ENCODE results near the gene PLEKHN1.

PLEKHN1 gene

DNA sequence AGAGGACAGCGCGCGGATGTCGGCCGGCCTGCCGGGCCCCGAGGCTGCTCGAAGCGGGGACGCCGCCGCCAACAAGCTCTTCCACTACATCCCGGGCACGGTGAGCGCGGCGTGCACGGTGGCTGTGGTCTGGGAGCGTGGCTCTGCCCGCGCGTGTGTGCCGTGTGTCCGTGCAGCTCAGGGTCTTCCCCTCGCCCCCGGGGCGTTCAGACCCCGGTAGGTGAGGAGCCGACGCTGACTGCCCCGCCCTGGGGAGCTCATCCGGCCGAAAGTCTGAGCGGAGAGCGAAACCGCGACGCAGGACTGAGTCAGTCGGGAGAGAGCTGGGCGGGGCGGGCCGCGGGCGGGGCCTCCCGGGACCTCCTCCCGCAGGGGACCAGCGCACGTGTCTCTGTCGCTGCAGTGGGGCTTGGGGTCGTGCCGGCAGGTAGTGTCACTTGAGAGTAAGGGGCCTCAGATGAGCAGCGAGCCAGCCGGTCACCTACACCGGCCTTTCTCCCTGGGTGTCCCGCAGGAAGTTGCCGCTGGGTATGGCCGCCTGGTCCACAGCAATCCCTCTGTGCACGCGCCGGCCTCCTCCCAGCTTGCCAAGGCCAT, 520 bp downstream of the PLEKHN1 start:
- TF ChIP-seq HDGF (IDR thresholded peaks at IDR 0.05; ENCODE audit: borderline replicate concordance) (no peak), BHLHE40 (IDR thresholded peaks at IDR 0.05; ENCODE audit: borderline replicate concordance) (no peak), LEF1 (IDR thresholded peaks at IDR 0.05; ENCODE audit: borderline replicate concordance) (no peak), TARDBP (IDR thresholded peaks at IDR 0.05) (no peak), SUZ12 (IDR thresholded peaks at IDR 0.05) (no peak)
- ChIA-PET CTCF (interaction anchor here (0.5 to 1.5 kb wide), 3 partner anchors 9 to 28 kb away, joined by 3 to 6 read pairs (median 3); no protein-coding TSS in a partner anchor), POLR2A (interaction anchor here (0.6 to 2.0 kb wide), 9 partner anchors 13 to 92 kb away, joined by 3 to 7 read pairs (median 3); no protein-coding TSS in a partner anchor)
- DNase-seq (ENCODE audit: extremely low spot score), result peak; percentile 61

DNA sequence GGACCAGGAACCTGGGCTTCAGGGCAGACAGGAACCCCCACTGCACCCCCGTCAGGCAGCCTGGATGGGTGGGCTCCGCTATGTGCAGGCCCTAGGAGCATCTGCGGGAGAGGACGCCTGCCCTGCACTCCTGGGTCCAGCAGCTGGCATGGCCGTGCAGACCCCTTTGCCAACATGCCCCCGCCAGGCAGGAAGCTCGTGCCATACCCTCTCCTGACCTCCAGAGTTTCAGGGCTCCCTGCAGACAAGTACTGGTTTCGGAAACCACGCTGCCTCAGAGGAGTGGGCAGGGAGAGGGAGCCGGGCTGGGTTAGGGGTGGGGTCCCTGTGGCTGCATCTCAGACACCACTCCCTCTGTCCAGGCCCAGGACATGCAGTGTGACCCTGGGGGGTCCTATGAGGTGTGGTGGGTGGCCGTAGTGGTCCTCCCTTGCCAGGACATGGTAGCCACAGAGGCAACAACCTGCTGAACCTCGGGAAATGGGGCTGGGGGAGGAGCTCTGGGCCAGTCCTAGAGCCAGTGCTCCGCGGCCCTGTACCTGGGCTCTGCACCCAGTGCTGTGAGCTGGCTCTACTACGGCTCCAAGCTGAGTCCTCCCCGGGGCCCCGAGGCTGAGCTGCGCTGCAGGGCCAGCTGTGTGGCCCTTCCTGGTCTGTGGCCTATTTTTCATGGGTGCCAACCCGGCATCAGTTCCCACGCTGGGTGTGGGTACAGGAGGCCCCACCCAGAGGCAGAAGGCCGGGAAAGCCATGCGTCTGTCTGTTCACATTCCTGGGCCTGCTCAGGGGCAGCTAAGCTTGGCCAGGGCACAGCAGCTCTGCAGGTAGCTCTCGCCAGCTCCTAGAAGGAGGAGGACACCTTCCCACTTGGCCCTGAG, 1.4 kb downstream of the PLEKHN1 start:
- TF ChIP-seq FOXM1 (IDR thresholded peaks at IDR 0.05; ENCODE audit: borderline replicate concordance) (no peak), CTBP1 (IDR thresholded peaks at IDR 0.05; ENCODE audit: borderline replicate concordance) (no peak), SP1 (IDR thresholded peaks at IDR 0.05) (no peak), TARDBP (IDR thresholded peaks at IDR 0.05) (no peak), LEF1 (IDR thresholded peaks at IDR 0.05; ENCODE audit: borderline replicate concordance) (no peak), HDGF (IDR thresholded peaks at IDR 0.05; ENCODE audit: borderline replicate concordance) (no peak), NFRKB (IDR thresholded peaks at IDR 0.05) (no peak), ZNF384 (IDR thresholded peaks at IDR 0.05) (no peak), BHLHE40 (IDR thresholded peaks at IDR 0.05; ENCODE audit: borderline replicate concordance) (no peak), ELF4 (IDR thresholded peaks at IDR 0.05) (no peak), L3MBTL2 (conservative IDR thresholded peaks at IDR 0.05) (no peak), FOXK2 (IDR thresholded peaks at IDR 0.05) (no peak), FOXA1 (IDR thresholded peaks at IDR 0.05) (no peak)
- TF ChIP-seq, protein P1, sequence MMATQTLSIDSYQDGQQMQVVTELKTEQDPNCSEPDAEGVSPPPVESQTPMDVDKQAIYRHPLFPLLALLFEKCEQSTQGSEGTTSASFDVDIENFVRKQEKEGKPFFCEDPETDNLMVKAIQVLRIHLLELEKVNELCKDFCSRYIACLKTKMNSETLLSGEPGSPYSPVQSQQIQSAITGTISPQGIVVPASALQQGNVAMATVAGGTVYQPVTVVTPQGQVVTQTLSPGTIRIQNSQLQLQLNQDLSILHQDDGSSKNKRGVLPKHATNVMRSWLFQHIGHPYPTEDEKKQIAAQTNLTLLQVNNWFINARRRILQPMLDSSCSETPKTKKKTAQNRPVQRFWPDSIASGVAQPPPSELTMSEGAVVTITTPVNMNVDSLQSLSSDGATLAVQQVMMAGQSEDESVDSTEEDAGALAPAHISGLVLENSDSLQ (IDR thresholded peaks at IDR 0.05), result no peak
- POLR2A ChIA-PET, result interaction anchor here (0.8 to 2.0 kb wide), 7 partner anchors 11 to 91 kb away, joined by 3 to 7 read pairs (median 3); no protein-coding TSS in a partner anchor
- DNase-seq (ENCODE audit: extremely low spot score), result no peak
- CTCF ChIA-PET, result interaction anchor here (0.9 to 1.5 kb wide), 3 partner anchors 9 to 29 kb away, joined by 3 to 6 read pairs (median 3); no protein-coding TSS in a partner anchor

DNA sequence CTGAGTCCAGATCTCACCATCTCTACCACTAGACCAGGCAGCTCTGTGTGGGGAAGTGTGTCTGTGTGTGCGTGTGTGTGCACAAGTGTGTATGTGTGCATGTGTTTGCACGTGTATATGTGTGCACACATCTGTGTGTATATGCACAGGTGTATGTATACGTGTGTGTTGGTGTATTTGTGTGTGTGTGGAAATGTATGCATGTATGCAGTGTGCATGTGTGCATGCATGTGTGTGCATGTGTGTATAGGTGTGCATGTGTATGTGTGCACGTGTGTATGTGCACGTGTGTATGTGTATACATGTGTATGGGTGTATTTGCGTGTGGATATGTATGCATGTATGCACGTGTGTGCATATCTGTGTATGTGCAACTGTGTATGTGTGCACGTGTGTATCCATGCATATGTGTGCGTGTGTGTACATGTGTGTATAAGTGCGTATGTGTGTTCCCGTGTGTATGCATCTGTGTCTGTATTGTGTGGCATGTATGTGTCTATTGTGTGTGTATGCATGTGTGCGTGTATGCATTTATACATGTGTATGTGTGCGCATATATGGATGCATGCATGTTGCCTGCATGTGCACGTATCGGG, 3.1 kb downstream of the PLEKHN1 start:
- no peak for DNase-seq (ENCODE audit: extremely low spot score)
- CTCF ChIA-PET, result no interaction called here
- POLR2A ChIA-PET, result no interaction called here
- TF ChIP-seq ARNT (IDR thresholded peaks at IDR 0.05), result no peak
- TF ChIP-seq, protein P1 (IDR thresholded peaks at IDR 0.05), result no peak
- TF ChIP-seq ZNF384 (IDR thresholded peaks at IDR 0.05), result no peak
- no peak for TF ChIP-seq ELF4 (IDR thresholded peaks at IDR 0.05)
- TF ChIP-seq SUZ12 (IDR thresholded peaks at IDR 0.05), result no peak
- TF ChIP-seq NFRKB (IDR thresholded peaks at IDR 0.05), result no peak
- no peak for TF ChIP-seq SP1 (IDR thresholded peaks at IDR 0.05)
- TF ChIP-seq LEF1 (IDR thresholded peaks at IDR 0.05; ENCODE audit: borderline replicate concordance), result no peak
- TF ChIP-seq TARDBP (IDR thresholded peaks at IDR 0.05), result no peak
- TF ChIP-seq CTBP1 (IDR thresholded peaks at IDR 0.05; ENCODE audit: borderline replicate concordance), result no peak
- no peak for TF ChIP-seq BHLHE40 (IDR thresholded peaks at IDR 0.05; ENCODE audit: borderline replicate concordance)
- no peak for TF ChIP-seq HDGF (IDR thresholded peaks at IDR 0.05; ENCODE audit: borderline replicate concordance)
- TF ChIP-seq FOXK2 (IDR thresholded peaks at IDR 0.05), result no peak
- no peak for TF ChIP-seq FOXA1 (IDR thresholded peaks at IDR 0.05)
- no peak for TF ChIP-seq FOXM1 (IDR thresholded peaks at IDR 0.05; ENCODE audit: borderline replicate concordance)
- TF ChIP-seq L3MBTL2 (conservative IDR thresholded peaks at IDR 0.05), result no peak

DNA sequence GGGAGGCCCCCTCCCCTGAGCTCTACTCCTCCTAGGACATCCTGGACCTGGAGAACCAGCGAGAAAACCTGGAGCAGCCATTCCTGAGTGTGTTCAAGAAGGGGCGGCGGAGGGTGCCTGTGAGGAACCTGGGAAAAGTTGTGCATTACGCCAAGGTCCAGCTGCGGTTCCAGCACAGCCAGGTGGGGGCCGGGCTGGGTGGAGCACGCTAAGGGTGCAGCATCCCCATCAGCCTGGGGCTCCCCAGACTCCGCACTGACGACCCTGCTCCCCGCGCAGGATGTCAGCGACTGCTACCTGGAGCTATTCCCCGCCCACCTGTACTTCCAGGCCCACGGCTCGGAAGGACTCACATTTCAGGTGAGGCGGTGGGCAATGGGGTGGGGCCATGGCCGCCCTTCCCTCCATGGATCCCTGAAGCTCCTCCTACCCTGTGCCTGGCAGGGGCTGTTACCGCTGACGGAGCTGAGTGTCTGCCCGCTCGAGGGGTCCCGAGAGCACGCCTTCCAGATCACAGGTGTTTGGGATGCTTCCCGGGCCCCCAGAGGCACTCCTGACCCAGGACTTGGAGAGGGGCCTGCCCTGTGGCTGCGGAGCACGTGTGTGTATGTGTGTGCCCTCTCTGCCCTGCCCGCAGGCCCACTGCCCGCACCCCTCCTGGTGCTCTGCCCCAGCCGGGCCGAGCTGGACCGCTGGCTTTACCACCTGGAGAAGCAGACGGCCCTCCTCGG, 4.1 kb downstream of the PLEKHN1 start:
- TF ChIP-seq FOXA1 (IDR thresholded peaks at IDR 0.05), result no peak
- no peak for TF ChIP-seq SUZ12 (IDR thresholded peaks at IDR 0.05)
- TF ChIP-seq FOXK2 (IDR thresholded peaks at IDR 0.05), result no peak
- TF ChIP-seq BHLHE40 (IDR thresholded peaks at IDR 0.05; ENCODE audit: borderline replicate concordance), result no peak
- TF ChIP-seq L3MBTL2 (conservative IDR thresholded peaks at IDR 0.05), result no peak
- no peak for TF ChIP-seq ZNF384 (IDR thresholded peaks at IDR 0.05)
- no peak for TF ChIP-seq ARNT (IDR thresholded peaks at IDR 0.05)
- no peak for TF ChIP-seq CTBP1 (IDR thresholded peaks at IDR 0.05; ENCODE audit: borderline replicate concordance)
- TF ChIP-seq ELF4 (IDR thresholded peaks at IDR 0.05), result no peak
- TF ChIP-seq NFRKB (IDR thresholded peaks at IDR 0.05), result no peak
- TF ChIP-seq LEF1 (IDR thresholded peaks at IDR 0.05; ENCODE audit: borderline replicate concordance), result no peak
- CTCF ChIA-PET, result no interaction called here
- POLR2A ChIA-PET, result no interaction called here
- no peak for DNase-seq (ENCODE audit: extremely low spot score)

DNA sequence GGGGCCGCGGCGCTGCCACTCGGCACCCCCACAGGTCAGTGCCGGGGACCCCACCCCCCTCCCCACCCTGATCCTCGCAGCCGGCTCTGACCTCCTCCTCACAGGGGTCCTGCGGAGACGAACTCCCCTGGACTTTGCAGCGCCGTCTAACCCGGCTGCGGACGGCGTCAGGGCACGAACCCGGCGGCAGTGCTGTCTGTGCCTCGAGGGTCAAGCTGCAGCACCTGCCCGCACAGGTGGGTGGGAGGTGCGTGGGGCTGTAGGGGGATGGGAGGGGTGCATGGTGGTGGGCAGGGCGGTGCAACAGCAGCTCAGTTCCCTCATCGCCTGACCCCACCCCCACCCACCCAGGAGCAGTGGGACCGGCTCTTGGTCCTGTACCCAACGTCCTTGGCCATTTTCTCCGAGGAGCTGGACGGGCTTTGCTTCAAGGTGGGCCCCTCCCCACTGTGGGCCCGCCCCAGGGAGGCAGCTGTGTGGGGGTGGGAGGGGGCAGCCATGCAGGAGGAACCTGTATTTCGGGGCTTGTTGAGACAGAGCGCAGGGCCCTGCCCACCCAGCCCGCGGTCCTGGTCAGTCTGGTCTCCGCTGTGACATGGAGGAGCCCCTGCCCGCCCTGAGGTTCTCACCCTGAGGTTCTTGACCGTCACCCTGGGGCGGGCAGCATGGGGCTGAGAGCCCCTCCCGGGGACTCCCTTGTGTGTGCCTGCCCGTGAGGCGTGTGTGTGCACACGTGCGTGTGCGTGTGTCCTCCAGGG, 4.9 kb downstream of the PLEKHN1 start:
- ChIA-PET CTCF (no interaction called here), POLR2A (no interaction called here)

More for the DNA sequence above, 4.9 kb downstream of the PLEKHN1 start:
- no peak for TF ChIP-seq SUZ12 (IDR thresholded peaks at IDR 0.05)
- TF ChIP-seq ELF4 (IDR thresholded peaks at IDR 0.05), result no peak
- no peak for TF ChIP-seq TARDBP (IDR thresholded peaks at IDR 0.05)
- no peak for TF ChIP-seq SP1 (IDR thresholded peaks at IDR 0.05)
- TF ChIP-seq FOXM1 (IDR thresholded peaks at IDR 0.05; ENCODE audit: borderline replicate concordance), result no peak
- no peak for TF ChIP-seq FOXA1 (IDR thresholded peaks at IDR 0.05)
- TF ChIP-seq ZNF384 (IDR thresholded peaks at IDR 0.05), result no peak
- TF ChIP-seq ARNT (IDR thresholded peaks at IDR 0.05), result no peak
- no peak for TF ChIP-seq CTBP1 (IDR thresholded peaks at IDR 0.05; ENCODE audit: borderline replicate concordance)
- no peak for TF ChIP-seq L3MBTL2 (conservative IDR thresholded peaks at IDR 0.05)
- DNase-seq (ENCODE audit: extremely low spot score), result no peak

All from HEK293T (cell line).